ENCODE results near the gene RPUSD4.

The RPUSD4 gene

DNA sequence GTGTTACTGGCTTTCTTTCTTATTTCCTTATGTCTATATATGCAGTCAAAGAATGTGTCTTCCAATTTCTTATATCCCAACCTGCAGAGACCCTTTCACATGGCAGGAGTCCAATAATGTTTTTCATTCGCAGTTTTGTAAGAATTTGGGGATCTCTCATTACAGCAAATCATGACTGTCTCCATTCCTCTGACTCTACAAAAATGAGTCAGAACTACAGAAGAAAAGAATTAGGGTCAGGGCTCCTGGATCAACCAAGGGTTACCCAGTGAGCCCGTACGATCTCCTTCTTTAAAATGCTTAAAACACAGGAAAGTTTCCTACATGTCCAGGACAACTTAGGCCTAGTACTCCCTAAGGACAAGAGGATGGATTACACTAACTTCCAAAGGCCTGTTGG, 42.2 kb downstream of the RPUSD4 start:
- TF ChIP-seq CTCF (IDR thresholded peaks at IDR 0.05; ENCODE audit: low read depth, low read length) = no peak
- H3K36me3 ChIP-seq = no peaks in the 10 kb centered on the region
- no peaks in the 10 kb centered on the region for H3K9me3 ChIP-seq
- no peak for DNase-seq
- H3K4me3 ChIP-seq (ENCODE audit: low read depth, low read length) = no peak overlapping the region
- H3K4me1 ChIP-seq = peaks cover 29% of the 10 kb centered on the region
- H3K27me3 ChIP-seq = no peaks in the 10 kb centered on the region

GRCh38 chr11:126167488-126167887, 44.0 kb downstream of the RPUSD4 start:
- no peak for TF ChIP-seq CTCF (IDR thresholded peaks at IDR 0.05; ENCODE audit: low read depth, low read length)
- Histone ChIP-seq H3K27me3 (no peaks in the 10 kb centered on the region), H3K36me3 (no peaks in the 10 kb centered on the region), H3K9me3 (no peaks in the 10 kb centered on the region), H3K4me3 (ENCODE audit: low read depth, low read length) (no peak overlapping the region), H3K4me1 (peaks cover 42% of the 10 kb centered on the region)
- no peak for DNase-seq

DNA sequence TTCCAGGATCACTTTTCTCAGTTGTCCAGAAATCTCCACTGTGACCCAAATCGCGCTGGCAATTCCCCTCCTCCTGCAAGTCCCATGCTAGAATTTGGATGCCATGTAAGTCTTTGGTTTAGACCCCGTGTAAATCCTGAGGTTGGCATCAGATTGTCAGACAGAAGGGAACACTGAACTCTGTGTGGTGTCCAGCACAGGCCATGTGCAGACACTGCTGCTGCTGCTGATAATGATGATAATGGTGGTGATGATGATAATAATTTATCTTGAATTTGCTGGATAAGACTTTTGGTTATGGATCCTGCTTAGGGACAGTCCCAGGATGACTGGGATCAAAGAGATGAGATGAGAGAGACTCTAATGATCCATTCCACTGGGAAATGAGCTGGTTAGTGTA, 45.0 kb downstream of the RPUSD4 start:
- DNase-seq = no peak
- H3K27me3 ChIP-seq = no peaks in the 10 kb centered on the region
- no peaks in the 10 kb centered on the region for H3K36me3 ChIP-seq
- H3K4me1 ChIP-seq = peaks cover 42% of the 10 kb centered on the region
- no peaks in the 10 kb centered on the region for H3K9me3 ChIP-seq
- H3K4me3 ChIP-seq (ENCODE audit: low read depth, low read length) = no peak overlapping the region
- TF ChIP-seq CTCF (IDR thresholded peaks at IDR 0.05; ENCODE audit: low read depth, low read length) = no peak

DNA sequence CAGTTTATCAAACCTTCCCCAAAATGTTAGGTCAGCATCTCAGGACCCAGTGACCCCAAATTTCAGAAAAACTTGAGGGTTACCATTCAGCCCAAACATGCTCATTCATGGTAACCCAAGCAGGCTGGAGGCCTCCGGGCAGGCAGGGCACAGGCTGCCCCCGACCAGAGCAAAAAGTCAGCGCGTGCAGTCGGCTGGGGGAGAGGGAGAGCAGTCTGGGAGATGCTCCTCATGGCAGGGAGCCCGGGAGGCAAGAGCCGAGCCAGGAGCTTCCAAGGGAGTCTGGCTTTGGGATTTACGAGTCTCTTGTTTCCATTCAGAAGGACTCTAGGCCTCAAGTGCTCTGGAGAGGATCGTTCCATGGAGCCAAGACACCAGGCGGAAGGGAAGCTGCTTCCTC, 45.7 kb downstream of the RPUSD4 start:
- H3K27me3 ChIP-seq = no peaks in the 10 kb centered on the region
- TF ChIP-seq CTCF (IDR thresholded peaks at IDR 0.05; ENCODE audit: low read depth, low read length) = no peak
- no peaks in the 10 kb centered on the region for H3K9me3 ChIP-seq
- no peak for DNase-seq
- H3K4me3 ChIP-seq (ENCODE audit: low read depth, low read length) = no peak overlapping the region
- H3K4me1 ChIP-seq = peaks cover 42% of the 10 kb centered on the region
- no peaks in the 10 kb centered on the region for H3K36me3 ChIP-seq

GRCh38 chr11:126165311-126165720, 46.1 kb downstream of the RPUSD4 start:
- Histone ChIP-seq H3K27me3 (no peaks in the 10 kb centered on the region), H3K4me1 (peaks cover 42% of the 10 kb centered on the region), H3K9me3 (no peaks in the 10 kb centered on the region), H3K4me3 (ENCODE audit: low read depth, low read length) (no peak overlapping the region), H3K36me3 (no peaks in the 10 kb centered on the region)
- no peak for DNase-seq
- no peak for TF ChIP-seq CTCF (IDR thresholded peaks at IDR 0.05; ENCODE audit: low read depth, low read length)

- Histone ChIP-seq H3K4me1 (peaks cover 42% of the 10 kb centered on the region), H3K9me3 (no peaks in the 10 kb centered on the region), H3K27me3 (no peaks in the 10 kb centered on the region), H3K36me3 (no peaks in the 10 kb centered on the region), H3K4me3 (ENCODE audit: low read depth, low read length) (no peak overlapping the region)
- no peak for DNase-seq
- TF ChIP-seq CTCF (IDR thresholded peaks at IDR 0.05; ENCODE audit: low read depth, low read length) = no peak
These were observed 46.7 kb downstream of the RPUSD4 start for GRCh38 chr11:126164781-126165180.

Data from BE2C (cell line).